ENCODE data around the gene TMEM140. TPM values are rescaled to one million over a fixed set of nuclear protein-coding genes. Genes with fewer than 3 reads are reported as not detected.
A peak's percentile ranks its signal among the peaks of the same experiment; 100 is the strongest.
"Not testable (repeated sequence)": the region's sequence is repeated elsewhere in the genome, so short reads cannot be mapped to it uniquely, and the experiment has no call there.

Gene TMEM140
- total and polyA plus RNA-seq, 2 experiments from 2014 or later, result 1.6 to 6.1 TPM

- Histone ChIP-seq H3K9me3 (ENCODE audit: low read depth) (no peaks in the 10 kb centered on the region), H3K4me1 (ENCODE audit: insufficient read depth) (peaks cover 25% of the 10 kb centered on the region), H3K4me2 (ENCODE audit: unreplicated experiment) (peak overlapping the region; percentile 83), H3K4me3 (peak overlapping the region; percentile 84), H3K9me2 (ENCODE audit: insufficient read depth) (no peaks in the 10 kb centered on the region), H3K27ac (peak overlapping the region; percentile 92), H4K20me1 (ENCODE audit: insufficient read depth) (no peaks in the 10 kb centered on the region), H3F3A (ENCODE audit: insufficient read depth) (peaks cover 14% of the 10 kb centered on the region), H3K9ac (peak overlapping the region; percentile 84), H3K36me3 (ENCODE audit: low read depth) (peaks cover 7% of the 10 kb centered on the region; the same call in 1 of the 2 replicates), H2AFZ (peak overlapping the region; percentile 95), H3K27me3 (replicated peaks; ENCODE audit: insufficient read depth) (no peaks in the 10 kb centered on the region), H3K79me2 (ENCODE audit: insufficient read depth) (peaks cover 30% of the 10 kb centered on the region)
- TF ChIP-seq EZH2phosphoT487 (IDR thresholded peaks at IDR 0.05; ENCODE audit: insufficient read depth, low read depth) (no peak), EZH2 (IDR thresholded peaks at IDR 0.05; ENCODE audit: insufficient read depth, poor library complexity, severe bottlenecking) (no peak)
- in situ Hi-C loops (cut with MboI), result no loop called here
- WGBS, 2 experiments (ENCODE audit: low coverage in 1 of 2, low lambda C conversion rate in 2 of 2, missing lambda C conversion rate in 2 of 2), result 1 to 2% methylated on average over 17 of the region's 17 CpGs
- DNase-seq, result no peak
Observed at GRCh38 chr7:135169964-135170273, 22.0 kb downstream of the TMEM140 start.

DNA sequence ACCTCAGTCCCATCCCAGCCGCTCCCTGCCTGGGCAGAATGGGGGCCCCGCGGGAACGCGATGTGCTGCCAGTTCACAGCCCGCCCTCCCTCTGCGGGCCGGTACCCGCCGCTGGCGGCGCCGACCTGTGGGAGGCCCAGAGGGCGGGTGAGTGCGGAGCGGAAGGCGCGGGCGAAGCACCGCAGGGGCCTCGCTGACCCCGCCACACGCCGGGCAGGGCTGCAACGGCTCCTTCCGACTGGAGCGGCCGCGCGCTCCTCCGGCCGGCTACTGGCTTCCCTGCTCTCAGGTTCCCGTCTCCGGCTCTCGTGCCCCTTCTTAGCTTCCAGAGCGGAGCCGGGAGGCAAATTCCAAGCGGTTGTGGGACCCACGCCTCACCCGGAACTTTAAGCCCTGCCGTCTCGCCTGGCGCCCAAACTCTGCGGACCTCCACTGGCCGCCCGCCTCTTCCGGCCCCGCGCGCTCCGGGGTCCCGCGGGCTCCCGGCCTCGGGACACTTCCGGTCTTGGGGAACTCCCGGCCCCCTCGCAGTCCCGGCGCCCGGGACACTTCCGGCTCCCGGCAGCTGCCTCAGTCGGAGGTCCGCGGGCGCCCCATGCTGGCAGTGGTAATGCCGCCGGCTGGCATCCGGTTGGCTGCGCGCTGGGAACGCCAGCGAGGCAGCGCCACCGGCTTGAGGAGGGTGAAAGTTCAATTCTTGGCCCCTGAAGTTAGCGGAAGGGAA is 22.6 kb downstream of the TMEM140 start, which contains the start of gene CYREN:
TSS of gene CYREN (minus strand) at position 434 of the 724 bp plus-strand sequence. CDS start 1,785 bp downstream, outside the sequence.
- H4K20me1 ChIP-seq (ENCODE audit: insufficient read depth), result no peaks in the 10 kb centered on the region
- peaks cover 30% of the 10 kb centered on the region for H3K79me2 ChIP-seq (ENCODE audit: insufficient read depth)
- peak within 1 kb of the TSS; percentile 84 for H3K4me3 ChIP-seq
- peak within 1 kb of the TSS; percentile 95 for H2AFZ ChIP-seq
- in situ Hi-C loops (cut with MboI), result no loop called here
- peaks cover 25% of the 10 kb centered on the region for H3K4me1 ChIP-seq (ENCODE audit: insufficient read depth)
- H3K27me3 ChIP-seq (replicated peaks; ENCODE audit: insufficient read depth), result no peaks in the 10 kb centered on the region
- H3K9me3 ChIP-seq (ENCODE audit: low read depth), result no peaks in the 10 kb centered on the region
- peaks cover 14% of the 10 kb centered on the region for H3F3A ChIP-seq (ENCODE audit: insufficient read depth)
- H3K9ac ChIP-seq, result peak within 1 kb of the TSS; percentile 84
- 1% methylated on average over 60 to 71 of the region's 77 CpGs for WGBS, 2 experiments (ENCODE audit: low coverage in 1 of 2, low lambda C conversion rate in 2 of 2, missing lambda C conversion rate in 2 of 2)
- H3K36me3 ChIP-seq (ENCODE audit: low read depth), result peaks cover 7% of the 10 kb centered on the region; the same call in 1 of the 2 replicates
- peak within 1 kb of the TSS; percentile 92 for H3K27ac ChIP-seq
- H3K9me2 ChIP-seq (ENCODE audit: insufficient read depth), result no peaks in the 10 kb centered on the region
- H3K4me2 ChIP-seq (ENCODE audit: unreplicated experiment), result peak within 1 kb of the TSS; percentile 83
- DNase-seq, result peak; percentile 97
- TF ChIP-seq EZH2 (IDR thresholded peaks at IDR 0.05; ENCODE audit: insufficient read depth, poor library complexity, severe bottlenecking) (no peak), EZH2phosphoT487 (IDR thresholded peaks at IDR 0.05; ENCODE audit: insufficient read depth, low read depth) (no peak)

- H3K36me3 ChIP-seq (ENCODE audit: low read depth); in situ Hi-C loops (cut with MboI); H3K9me3 ChIP-seq (ENCODE audit: low read depth); H3K9me2 ChIP-seq (ENCODE audit: insufficient read depth); H4K20me1 ChIP-seq (ENCODE audit: insufficient read depth); H3K27me3 ChIP-seq (replicated peaks; ENCODE audit: insufficient read depth): not testable (repeated sequence)
- 23 to 28% methylated on average over 12 of the region's 12 CpGs for WGBS, 2 experiments (ENCODE audit: low coverage in 1 of 2, low lambda C conversion rate in 2 of 2, missing lambda C conversion rate in 2 of 2)
- Histone ChIP-seq H2AFZ (peak overlapping the region; percentile 95), H3K9ac (peak overlapping the region; percentile 84), H3K79me2 (ENCODE audit: insufficient read depth) (peaks cover 30% of the 10 kb centered on the region), H3K27ac (peak overlapping the region; percentile 92), H3K4me2 (ENCODE audit: unreplicated experiment) (peak overlapping the region; percentile 83), H3F3A (ENCODE audit: insufficient read depth) (peaks cover 14% of the 10 kb centered on the region), H3K4me3 (peak overlapping the region; percentile 84), H3K4me1 (ENCODE audit: insufficient read depth) (peaks cover 25% of the 10 kb centered on the region)
- DNase-seq, result peak; percentile 6
Observed at GRCh38 chr7:135170998-135171481, 23.2 kb downstream of the TMEM140 start.

- Histone ChIP-seq H2AFZ (peak overlapping the region; percentile 95), H3K4me1 (ENCODE audit: insufficient read depth) (peaks cover 25% of the 10 kb centered on the region), H3K9ac (peak overlapping the region; percentile 84), H3K4me2 (ENCODE audit: unreplicated experiment) (peak overlapping the region; percentile 83), H3K27ac (peak overlapping the region; percentile 92), H3K79me2 (ENCODE audit: insufficient read depth) (peaks cover 29% of the 10 kb centered on the region), H3F3A (ENCODE audit: insufficient read depth) (peaks cover 14% of the 10 kb centered on the region)
- H3K4me3 ChIP-seq; H3K9me3 ChIP-seq (ENCODE audit: low read depth); H3K9me2 ChIP-seq (ENCODE audit: insufficient read depth); in situ Hi-C loops (cut with MboI); H4K20me1 ChIP-seq (ENCODE audit: insufficient read depth); H3K27me3 ChIP-seq (replicated peaks; ENCODE audit: insufficient read depth); H3K36me3 ChIP-seq (ENCODE audit: low read depth): not testable (repeated sequence)
- DNase-seq, result peak; percentile 61
- WGBS, 2 experiments (ENCODE audit: low coverage in 1 of 2, low lambda C conversion rate in 2 of 2, missing lambda C conversion rate in 2 of 2), result 27 to 32% methylated on average over 19 of the region's 19 CpGs
Observed at GRCh38 chr7:135171581-135172291, 23.9 kb downstream of the TMEM140 start.

- H3K27me3 ChIP-seq (replicated peaks; ENCODE audit: insufficient read depth); DNase-seq; H3K79me2 ChIP-seq (ENCODE audit: insufficient read depth); H3K27ac ChIP-seq; in situ Hi-C loops (cut with MboI); H3K9ac ChIP-seq; H4K20me1 ChIP-seq (ENCODE audit: insufficient read depth); H3K4me3 ChIP-seq; H3K36me3 ChIP-seq (ENCODE audit: low read depth); H3K9me2 ChIP-seq (ENCODE audit: insufficient read depth); H3K4me2 ChIP-seq (ENCODE audit: unreplicated experiment); H3K9me3 ChIP-seq (ENCODE audit: low read depth); H2AFZ ChIP-seq: not testable (repeated sequence)
- Histone ChIP-seq H3K4me1 (ENCODE audit: insufficient read depth) (peaks cover 18% of the 10 kb centered on the region), H3F3A (ENCODE audit: insufficient read depth) (peaks cover 11% of the 10 kb centered on the region)
- WGBS, 2 experiments (ENCODE audit: low coverage in 1 of 2, low lambda C conversion rate in 2 of 2, missing lambda C conversion rate in 2 of 2), result 61 to 62% methylated on average over 4 of the region's 4 CpGs
Observed at GRCh38 chr7:135173916-135174315, 26.0 kb downstream of the TMEM140 start.

Measured in GM23248 (cell line).